Measurements from ENCODE around the gene BZW1. TPM values are rescaled to one million over a fixed set of nuclear protein-coding genes. Genes with fewer than 3 reads are reported as not detected.

BZW1 gene
- total RNA-seq, 1 donor from 2014 or later: 437 TPM

DNA sequence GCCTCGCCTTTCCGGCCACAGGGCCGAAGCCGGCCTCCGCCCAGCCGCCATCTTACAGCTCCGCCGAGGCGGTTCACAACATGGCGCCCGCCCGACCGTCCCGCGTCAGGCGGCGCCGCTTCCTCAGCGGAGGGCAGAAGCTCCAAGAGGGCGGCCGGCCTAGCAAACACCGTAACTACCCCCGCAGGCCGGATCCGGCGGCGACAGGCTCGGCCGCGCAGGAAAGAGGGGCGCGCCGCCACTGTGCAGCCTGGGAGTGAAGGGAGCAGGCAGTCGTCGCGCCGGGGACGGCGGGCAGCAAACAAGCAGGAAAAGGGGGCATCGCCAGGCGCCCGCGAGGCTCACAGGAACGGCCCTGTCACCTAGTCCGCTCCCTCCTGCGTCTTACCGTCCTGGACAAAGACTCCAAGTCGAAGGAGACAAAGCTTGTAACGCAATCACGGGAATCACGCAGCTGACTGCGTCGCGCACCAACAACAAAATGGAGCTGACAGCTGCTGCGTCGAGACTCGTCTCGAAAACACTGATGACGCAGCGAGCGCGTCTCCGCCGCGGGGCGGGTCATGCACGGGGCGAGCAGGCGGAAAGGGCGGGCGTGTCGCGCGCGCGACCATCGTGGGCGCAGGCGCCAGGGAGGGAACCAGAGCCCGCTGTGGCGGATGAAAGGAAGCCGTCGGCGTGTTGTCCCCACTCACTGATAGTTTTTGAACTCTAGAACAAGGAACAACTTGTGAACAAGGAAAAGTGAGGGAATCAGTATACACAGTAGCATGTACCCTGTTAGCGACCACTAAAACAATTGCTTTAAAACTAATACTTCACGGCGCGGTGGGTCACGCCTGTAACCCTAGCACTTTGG is 52.7 kb downstream of the BZW1 start, which contains the start of gene CLK1:
Gene CLK1, minus strand, starts transcription at position 483 of the 859 bp plus-strand sequence. CDS start 2,796 bp downstream, outside the sequence.
- FAIRE-seq (no peak), DNase-seq (ENCODE audit: low spot score in 2 of 2) (peak; percentile 93)

DNA sequence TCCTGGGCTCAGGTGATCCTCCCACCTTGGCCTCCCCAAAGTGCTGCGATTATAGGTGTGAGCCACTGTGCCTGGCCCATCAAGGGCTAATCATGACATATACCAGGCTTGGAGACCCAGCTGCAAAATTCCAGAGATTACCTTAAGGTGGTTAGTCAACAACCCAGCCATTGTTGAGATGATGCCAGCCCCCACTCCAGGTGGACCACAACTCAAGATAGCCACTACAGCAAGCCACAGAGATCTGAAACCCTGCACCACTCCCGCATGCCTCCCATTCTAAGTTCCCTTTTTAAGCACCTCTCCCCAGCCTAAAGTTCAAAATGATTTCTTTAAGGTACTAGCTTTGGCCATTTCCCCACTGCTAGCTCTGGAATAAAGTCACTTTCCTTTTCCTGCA is 57.3 kb downstream of the BZW1 start:
- no peak for DNase-seq (ENCODE audit: low spot score in 2 of 2)
- FAIRE-seq: no peak

DNA sequence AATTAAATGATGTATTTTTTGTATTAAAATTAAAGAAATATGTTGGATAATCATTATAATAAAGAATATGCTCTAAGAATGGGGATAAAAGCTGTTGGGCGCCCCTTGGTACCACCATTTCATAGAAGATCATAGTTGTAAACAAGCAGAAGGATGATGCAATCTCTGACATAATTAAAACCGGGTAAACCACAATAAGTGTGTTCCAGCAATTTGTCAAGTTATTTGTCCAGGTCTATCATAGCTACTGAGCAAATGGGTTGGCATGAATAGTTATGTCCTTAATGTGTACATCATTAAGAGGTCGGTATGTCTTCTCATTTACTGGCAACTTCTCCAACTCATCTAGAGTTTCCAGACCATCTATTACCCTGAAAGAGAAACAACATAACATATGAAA is 59.4 kb downstream of the BZW1 start:
- FAIRE-seq (no peak), DNase-seq (ENCODE audit: low spot score in 2 of 2) (no peak)

DNA sequence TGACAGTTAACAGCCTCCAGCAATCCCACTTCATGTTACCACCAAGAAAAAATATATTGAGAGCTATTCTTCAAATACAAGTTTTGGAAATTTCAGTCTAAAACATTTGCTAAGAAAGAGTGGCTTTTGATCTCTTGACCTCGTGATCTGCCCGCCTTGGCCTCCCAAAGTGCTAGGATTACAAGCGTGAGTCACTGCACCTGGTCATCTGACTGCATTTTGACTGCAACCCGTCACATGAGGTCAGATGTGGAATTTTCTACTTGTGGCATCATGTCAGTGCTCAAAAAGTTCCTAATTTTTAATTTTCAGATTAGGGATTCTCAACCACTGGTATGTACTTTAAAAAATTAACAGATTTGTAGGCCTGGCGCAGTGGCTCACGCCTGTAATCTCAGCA is 61.9 kb downstream of the BZW1 start:
- DNase-seq (ENCODE audit: low spot score in 2 of 2): no peak
- no peak for FAIRE-seq

Small RNAs within 50 kb of the gene (small RNA-seq; reads per million reads assigned to genes)
- gene RF00019: not detected
- not detected for gene RNA5SP115
- 0.28 reads per million, percentile 10 among the genes with 10 or more reads in this experiment for gene RNU1-133P
- not detected for gene RNU6-31P

Other genes with a start within 250 kb of the BZW1 start
- 0.82 TPM for gene AOX1, start 225.9 kb upstream of the BZW1 start, total RNA-seq
- 182 TPM for gene CLK1, start 52.7 kb downstream of the BZW1 start, total RNA-seq
- gene PPIL3, start 77.2 kb downstream of the BZW1 start, total RNA-seq: 46.5 TPM
- 33.4 TPM for gene NIF3L1, start 77.5 kb downstream of the BZW1 start, total RNA-seq
- gene ORC2, start 151.8 kb downstream of the BZW1 start, total RNA-seq: 21.6 TPM